SK-N-SH (cell line): ENCODE data around the gene HDAC4. TPM values are rescaled to one million over a fixed set of nuclear protein-coding genes. Genes with fewer than 3 reads are reported as not detected.

Source experiments
- CTCF ChIA-PET: fragments of 300-600, 350-600 bp; formaldehyde crosslinking; extraction: SDS; loops from one replicate; lab custom pipeline; 2021; lab: Yijun Ruan, JAX
- POLR2A ChIA-PET: fragments of 350-600 bp; sonication (Branson Sonifier 250); formaldehyde crosslinking; extraction: SDS; loops from one replicate; lab custom pipeline; 2020; ENCODE audit warnings: antibody characterized with exemption, inconsistent platforms; lab: Yijun Ruan, JAX
- DNase-seq: peaks from one replicate; pipeline ENCODE4 v3.0.0; 2012
- H2AFZ ChIP-seq: fragments of 200-600 bp; sonication (generic); 2 replicates; pipeline ENCODE4 v1.8.1; 2016; ENCODE audit warnings: antibody characterized with exemption, mild to moderate bottlenecking, low read depth
- H3F3A ChIP-seq: fragments of 200-600 bp; sonication (generic); replicated peaks from 2 replicates; pipeline ENCODE3; 2016; ENCODE audit warnings: antibody characterized with exemption, mild to moderate bottlenecking; ENCODE audit not compliant: insufficient read depth
- H3K27ac ChIP-seq, 2 experiments: fragments of 200-500 bp in 1 of 2; fragments of 200-600 bp in 1 of 2; sonication (Bioruptor generic) in 1 of 2; sonication (generic), shearing (Covaris generic) in 1 of 2; 2 replicates each; pipeline versions ENCODE4 v1.5.1 to v1.6.1; 2014 to 2016; ENCODE audit warnings: low read depth in 2 of 2, inconsistent platforms in 1 of 2, low read length in 1 of 2, mild to moderate bottlenecking in 1 of 2, mixed read lengths in 1 of 2
- H3K27me3 ChIP-seq: fragments of 200-600 bp; sonication (generic), shearing (Covaris generic); 2 replicates; pipeline ENCODE4 v1.6.1; 2016; ENCODE audit warnings: mixed run types; ENCODE audit not compliant: insufficient read depth
- H3K36me3 ChIP-seq, 2 experiments: fragments of 200-500 bp in 1 of 2; fragments of 200-600 bp in 1 of 2; sonication (Bioruptor generic) in 1 of 2; sonication (generic) in 1 of 2; replicated peaks in 1 of 2; 2 replicates each; pipeline versions ENCODE3 to v1.5.1; 2014 to 2016; ENCODE audit warnings: low read length in 1 of 2, mild to moderate bottlenecking in 1 of 2; ENCODE audit not compliant: insufficient read depth in 2 of 2, control insufficient read depth in 1 of 2
- H3K4me1 ChIP-seq, 2 experiments: fragments of 200-500 bp in 1 of 2; fragments of 200-600 bp in 1 of 2; sonication (Bioruptor generic) in 1 of 2; sonication (generic), shearing (Covaris generic) in 1 of 2; 2 replicates each; pipeline versions ENCODE4 v1.5.1 to v1.6.1; 2014 to 2016; ENCODE audit warnings: low read depth in 1 of 2, low read length in 1 of 2, mixed run types in 1 of 2; ENCODE audit not compliant: insufficient read depth in 2 of 2, control insufficient read depth in 1 of 2
- H3K4me2 ChIP-seq: fragments of 200-600 bp; sonication (generic), shearing (Covaris generic); 2 replicates; pipeline ENCODE4 v1.6.1; 2017; ENCODE audit warnings: mixed run types
- H3K4me3 ChIP-seq, 2 experiments: fragments of 200-500 bp in 1 of 2; fragments of 200-600 bp in 1 of 2; sonication (Bioruptor generic) in 1 of 2; sonication (generic), shearing (Covaris generic) in 1 of 2; 2 replicates each; pipeline versions ENCODE4 v1.5.1 to v1.8.1; 2014 to 2016; ENCODE audit warnings: low read depth in 2 of 2, inconsistent platforms in 1 of 2, low read length in 1 of 2, mild to moderate bottlenecking in 1 of 2, mixed read lengths in 1 of 2, moderate library complexity in 1 of 2
- H3K79me2 ChIP-seq: fragments of 200-600 bp; sonication (generic); 2 replicates; pipeline ENCODE4 v1.8.1; 2017; ENCODE audit warnings: mild to moderate bottlenecking; ENCODE audit not compliant: insufficient read depth
- H3K9ac ChIP-seq: fragments of 200-600 bp; sonication (generic); 2 replicates; pipeline ENCODE4 v1.6.1; 2017; ENCODE audit warnings: mixed run types
- H3K9me2 ChIP-seq: fragments of 200-600 bp; sonication (generic); 2 replicates; pipeline ENCODE4 v1.6.1; 2017; ENCODE audit warnings: mixed run types
- H3K9me3 ChIP-seq: fragments of 200-600 bp; sonication (generic); 2 replicates; pipeline ENCODE4 v1.6.1; 2017; ENCODE audit warnings: mixed run types, mild to moderate bottlenecking, moderate library complexity
- H4K20me1 ChIP-seq: fragments of 200-600 bp; sonication (generic); 2 replicates; pipeline ENCODE4 v1.6.1; 2017; ENCODE audit warnings: mild to moderate bottlenecking, mixed run types; ENCODE audit not compliant: insufficient read depth
- EZH2phosphoT487 ChIP-seq: fragments of 200-600 bp; sonication (generic); IDR thresholded peaks from 2 replicates; pipeline ENCODE4 v1.6.1; 2017; ENCODE audit warnings: low read depth, mixed run types, mild to moderate bottlenecking, antibody characterized with exemption, moderate library complexity, borderline replicate concordance
- FOSL2 ChIP-seq: IDR thresholded peaks from 2 replicates; pipeline ENCODE4 v1.4.0; 2012; ENCODE audit warnings: low read depth, mild to moderate bottlenecking, moderate library complexity, borderline replicate concordance
- JUND ChIP-seq: IDR thresholded peaks from 2 replicates; pipeline ENCODE4 v1.4.0; 2012
- NRF1 ChIP-seq: IDR thresholded peaks from 2 replicates; pipeline ENCODE4 v1.6.1; 2012; ENCODE audit warnings: low read depth, mild to moderate bottlenecking, low read length
- RAD21 ChIP-seq: IDR thresholded peaks from 2 replicates; pipeline ENCODE4 v1.6.1; 2012; ENCODE audit warnings: mild to moderate bottlenecking, low read length
- RCOR1 ChIP-seq: fragments of 150-350 bp; IDR thresholded peaks from 2 replicates; pipeline ENCODE4 v1.6.1; 2017; ENCODE audit warnings: antibody characterized with exemption, low read length
- RFX5 ChIP-seq: IDR thresholded peaks from 2 replicates; pipeline ENCODE4 v1.6.1; 2012; ENCODE audit warnings: mild to moderate bottlenecking, improper control_type of control experiment, low read length
- RXRA ChIP-seq: IDR thresholded peaks from 2 replicates; pipeline ENCODE4 v1.4.0; 2012; ENCODE audit warnings: low read depth, mild to moderate bottlenecking, borderline replicate concordance
- SMC3 ChIP-seq: IDR thresholded peaks from 2 replicates; pipeline ENCODE4 v1.6.1; 2012; ENCODE audit warnings: low read depth, low read length, improper control_type of control experiment
- TAF1 ChIP-seq: IDR thresholded peaks from 2 replicates; pipeline ENCODE4 v1.6.1; 2012; ENCODE audit warnings: low read depth, mild to moderate bottlenecking, low read length, moderate library complexity, borderline replicate concordance
- YY1 ChIP-seq: IDR thresholded peaks from 2 replicates; pipeline ENCODE4 v1.4.0; 2012; ENCODE audit warnings: low read depth, mild to moderate bottlenecking
- WGBS: methylation state at CpG from one replicate; pipeline ENCODE4 v1.1.6; 2017; ENCODE audit warnings: low lambda C conversion rate; 5-methylcytosine and 5-hydroxymethylcytosine counted together
- polyA plus RNA-seq, 3 experiments: library from polyadenylated mRNA; depleted of rRNA; stranded (reverse); fragments of >200 nt; gene quantifications; 2 replicates each; pipeline ENCODE4 v1.2.3, GENCODE V29; 2012
- TF ChIP-seq, protein P1 (sequence below): fragments of 150-350 bp; IDR thresholded peaks from 2 replicates; pipeline ENCODE4 v1.6.1; 2016; ENCODE audit warnings: mild to moderate bottlenecking, low read depth, low read length
- TF ChIP-seq, protein P2 (sequence below): IDR thresholded peaks from 2 replicates; pipeline ENCODE4 v1.6.1; 2012; ENCODE audit warnings: mild to moderate bottlenecking, low read depth, low read length, moderate library complexity
- TF ChIP-seq, protein P3 (sequence below): IDR thresholded peaks from 2 replicates; pipeline ENCODE4 v1.4.0; 2012; ENCODE audit warnings: low read depth
- TF ChIP-seq, protein P4 (sequence below): IDR thresholded peaks from 2 replicates; pipeline ENCODE4 v1.4.0; 2012; ENCODE audit warnings: low read depth, borderline replicate concordance

Gene HDAC4
- polyA plus RNA-seq, 1 of the 3 experiments (the other 2 are of a cell fraction) = 5.5 TPM

DNA sequence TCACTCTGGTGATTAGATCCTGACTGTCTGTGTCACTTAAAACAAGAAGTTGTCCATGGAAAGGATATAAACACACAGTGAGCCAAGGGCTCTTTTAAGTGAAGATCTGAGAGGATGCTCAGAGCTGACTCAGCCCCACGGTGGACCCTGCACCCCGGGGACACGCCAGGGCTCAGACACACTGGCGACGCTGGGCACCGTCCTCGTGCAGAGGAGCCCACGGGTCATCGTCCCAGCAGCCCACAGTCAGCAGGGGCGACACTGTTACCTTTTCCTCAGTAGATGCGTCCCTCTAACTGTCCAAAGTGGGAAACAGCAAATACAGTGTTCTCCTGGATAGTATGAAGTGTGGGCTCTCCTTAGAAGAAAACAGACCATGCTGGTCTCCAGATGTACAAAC lies 225.6 kb downstream of the HDAC4 start (continued):
- TF ChIP-seq, protein P1, sequence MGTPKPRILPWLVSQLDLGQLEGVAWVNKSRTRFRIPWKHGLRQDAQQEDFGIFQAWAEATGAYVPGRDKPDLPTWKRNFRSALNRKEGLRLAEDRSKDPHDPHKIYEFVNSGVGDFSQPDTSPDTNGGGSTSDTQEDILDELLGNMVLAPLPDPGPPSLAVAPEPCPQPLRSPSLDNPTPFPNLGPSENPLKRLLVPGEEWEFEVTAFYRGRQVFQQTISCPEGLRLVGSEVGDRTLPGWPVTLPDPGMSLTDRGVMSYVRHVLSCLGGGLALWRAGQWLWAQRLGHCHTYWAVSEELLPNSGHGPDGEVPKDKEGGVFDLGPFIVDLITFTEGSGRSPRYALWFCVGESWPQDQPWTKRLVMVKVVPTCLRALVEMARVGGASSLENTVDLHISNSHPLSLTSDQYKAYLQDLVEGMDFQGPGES = no peak
- TF ChIP-seq RXRA = no peak
- TF ChIP-seq YY1 = no peak
- TF ChIP-seq, protein P2, sequence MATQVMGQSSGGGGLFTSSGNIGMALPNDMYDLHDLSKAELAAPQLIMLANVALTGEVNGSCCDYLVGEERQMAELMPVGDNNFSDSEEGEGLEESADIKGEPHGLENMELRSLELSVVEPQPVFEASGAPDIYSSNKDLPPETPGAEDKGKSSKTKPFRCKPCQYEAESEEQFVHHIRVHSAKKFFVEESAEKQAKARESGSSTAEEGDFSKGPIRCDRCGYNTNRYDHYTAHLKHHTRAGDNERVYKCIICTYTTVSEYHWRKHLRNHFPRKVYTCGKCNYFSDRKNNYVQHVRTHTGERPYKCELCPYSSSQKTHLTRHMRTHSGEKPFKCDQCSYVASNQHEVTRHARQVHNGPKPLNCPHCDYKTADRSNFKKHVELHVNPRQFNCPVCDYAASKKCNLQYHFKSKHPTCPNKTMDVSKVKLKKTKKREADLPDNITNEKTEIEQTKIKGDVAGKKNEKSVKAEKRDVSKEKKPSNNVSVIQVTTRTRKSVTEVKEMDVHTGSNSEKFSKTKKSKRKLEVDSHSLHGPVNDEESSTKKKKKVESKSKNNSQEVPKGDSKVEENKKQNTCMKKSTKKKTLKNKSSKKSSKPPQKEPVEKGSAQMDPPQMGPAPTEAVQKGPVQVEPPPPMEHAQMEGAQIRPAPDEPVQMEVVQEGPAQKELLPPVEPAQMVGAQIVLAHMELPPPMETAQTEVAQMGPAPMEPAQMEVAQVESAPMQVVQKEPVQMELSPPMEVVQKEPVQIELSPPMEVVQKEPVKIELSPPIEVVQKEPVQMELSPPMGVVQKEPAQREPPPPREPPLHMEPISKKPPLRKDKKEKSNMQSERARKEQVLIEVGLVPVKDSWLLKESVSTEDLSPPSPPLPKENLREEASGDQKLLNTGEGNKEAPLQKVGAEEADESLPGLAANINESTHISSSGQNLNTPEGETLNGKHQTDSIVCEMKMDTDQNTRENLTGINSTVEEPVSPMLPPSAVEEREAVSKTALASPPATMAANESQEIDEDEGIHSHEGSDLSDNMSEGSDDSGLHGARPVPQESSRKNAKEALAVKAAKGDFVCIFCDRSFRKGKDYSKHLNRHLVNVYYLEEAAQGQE = no peak
- TF ChIP-seq SMC3 = no peak
- TF ChIP-seq, all 33 proteins: peak for 0

DNA sequence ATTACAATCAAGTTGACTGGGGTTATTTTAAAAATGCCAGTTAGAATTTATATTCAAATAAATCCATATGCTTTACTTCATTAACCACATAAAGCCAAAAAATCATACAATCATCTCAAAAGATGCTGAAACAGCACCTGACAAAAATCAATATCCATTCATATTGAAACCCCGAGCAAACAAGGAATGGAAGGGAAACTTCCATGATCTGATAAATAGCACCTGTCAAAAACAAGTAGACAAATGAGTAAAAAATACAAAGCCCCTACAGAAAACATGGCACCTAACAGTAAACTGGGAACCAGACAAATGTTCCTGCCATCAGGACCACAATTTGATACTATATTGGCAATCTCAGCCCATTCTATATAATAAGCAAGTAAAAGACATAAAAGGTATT lies 227.5 kb downstream of the HDAC4 start:
- no peak overlapping the region for H3K4me2 ChIP-seq
- H3F3A ChIP-seq = peaks cover 6% of the 10 kb centered on the region
- TF ChIP-seq NRF1 (no peak), EZH2phosphoT487 (no peak), RCOR1 (no peak), TAF1 (no peak), FOSL2 (no peak), RFX5 (no peak), RAD21 (no peak), RXRA (no peak), JUND (no peak)
- TF ChIP-seq, protein P3, sequence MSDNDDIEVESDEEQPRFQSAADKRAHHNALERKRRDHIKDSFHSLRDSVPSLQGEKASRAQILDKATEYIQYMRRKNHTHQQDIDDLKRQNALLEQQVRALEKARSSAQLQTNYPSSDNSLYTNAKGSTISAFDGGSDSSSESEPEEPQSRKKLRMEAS = no peak
- TF ChIP-seq, protein P4, sequence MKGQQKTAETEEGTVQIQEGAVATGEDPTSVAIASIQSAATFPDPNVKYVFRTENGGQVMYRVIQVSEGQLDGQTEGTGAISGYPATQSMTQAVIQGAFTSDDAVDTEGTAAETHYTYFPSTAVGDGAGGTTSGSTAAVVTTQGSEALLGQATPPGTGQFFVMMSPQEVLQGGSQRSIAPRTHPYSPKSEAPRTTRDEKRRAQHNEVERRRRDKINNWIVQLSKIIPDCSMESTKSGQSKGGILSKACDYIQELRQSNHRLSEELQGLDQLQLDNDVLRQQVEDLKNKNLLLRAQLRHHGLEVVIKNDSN = no peak
- TF ChIP-seq, protein P2 = no peak
- no peaks in the 10 kb centered on the region for H3K27me3 ChIP-seq
- peaks cover 0 to 7% of the 10 kb centered on the region in 2 experiments; a peak in 1 of 4 replicates for H3K4me1 ChIP-seq
- no peaks in the 10 kb centered on the region for H3K79me2 ChIP-seq
- CTCF ChIA-PET = interaction anchor here (1.3 kb wide), 1 partner anchor 29 kb away, joined by 5 read pairs; no protein-coding TSS in a partner anchor
- H4K20me1 ChIP-seq = no peaks in the 10 kb centered on the region
- H3K27ac ChIP-seq = no peak overlapping the region
- 96% methylated on average over 1 of the region's 1 CpG for WGBS
- no peak overlapping the region for H3K9ac ChIP-seq
- H3K4me3 ChIP-seq = no peak overlapping the region
- H3K9me3 ChIP-seq = peaks cover 18% of the 10 kb centered on the region; the same call in 1 of the 2 replicates
- H2AFZ ChIP-seq = no peak overlapping the region
- DNase-seq = no peak
- POLR2A ChIA-PET = no interaction called here
- no peaks in the 10 kb centered on the region for H3K9me2 ChIP-seq
- peaks cover 7 to 10% of the 10 kb centered on the region in 2 experiments for H3K36me3 ChIP-seq
